ACHN (cell line): ENCODE data around the gene ASGR2.
"Not testable (repeated sequence)": the region's sequence is repeated elsewhere in the genome, so short reads cannot be mapped to it uniquely, and the experiment has no call there.

ENCODE experiments used
- DNase-seq: peaks from one replicate; pipeline ENCODE4 v3.0.0-alpha.2; 2015
- in situ Hi-C: cut with HindIII; loops from 2 replicates; pipeline ENCODE4 v1.10.0; 2017; ENCODE audit warnings: low sequenced_read_pairs, low pct_ligation_motif_present, low pct_unique_long_range_greater_than_20kb

Gene ASGR2

GRCh38 chr17:7107795-7108559 is 6.6 kb downstream of the ASGR2 start:
- in situ Hi-C loops = no loop called here
- no peak for DNase-seq

- in situ Hi-C loops = no loop called here
- DNase-seq = no peak
Measured at GRCh38 chr17:7107012-7107754, 7.4 kb downstream of the ASGR2 start.

GRCh38 chr17:7102421-7102820 is 12.2 kb downstream of the ASGR2 start:
- DNase-seq = no peak
- in situ Hi-C loops = no loop called here

- in situ Hi-C loops = no loop called here
- no peak for DNase-seq
Measured at GRCh38 chr17:7101531-7101930, 13.1 kb downstream of the ASGR2 start.

GRCh38 chr17:7100641-7101379 is 13.8 kb downstream of the ASGR2 start:
- in situ Hi-C loops, DNase-seq: not testable (repeated sequence)

GRCh38 chr17:7098802-7099459 is 15.7 kb downstream of the ASGR2 start:
- in situ Hi-C loops = no loop called here
- no peak for DNase-seq

GRCh38 chr17:7097940-7098339 is 16.7 kb downstream of the ASGR2 start:
- no peak for DNase-seq
- in situ Hi-C loops = no loop called here

GRCh38 chr17:7095625-7096024 is 19.0 kb downstream of the ASGR2 start:
- in situ Hi-C loops = no loop called here
- no peak for DNase-seq

- no peak for DNase-seq
- in situ Hi-C loops = no loop called here
Measured at GRCh38 chr17:7094652-7095019, 20.0 kb downstream of the ASGR2 start.

GRCh38 chr17:7091311-7092005 is 23.2 kb downstream of the ASGR2 start:
- DNase-seq, in situ Hi-C loops: not testable (repeated sequence)

GRCh38 chr17:7089570-7089969 is 25.1 kb downstream of the ASGR2 start:
- in situ Hi-C loops = not testable (repeated sequence)

GRCh38 chr17:7088442-7088841 is 26.2 kb downstream of the ASGR2 start:
- DNase-seq, in situ Hi-C loops: not testable (repeated sequence)

More at GRCh38 chr17:7089570-7089969, 25.1 kb downstream of the ASGR2 start:
- DNase-seq = not testable (repeated sequence)

- DNase-seq = no peak
- in situ Hi-C loops = no loop called here
Measured at GRCh38 chr17:7084088-7084487, 30.5 kb downstream of the ASGR2 start.

- DNase-seq = no peak
Measured at GRCh38 chr17:7083592-7083991, 31.0 kb downstream of the ASGR2 start.

GRCh38 chr17:7081341-7082062 is 33.1 kb downstream of the ASGR2 start:
- in situ Hi-C loops = no loop called here
- DNase-seq = no peak

More at GRCh38 chr17:7083592-7083991, 31.0 kb downstream of the ASGR2 start:
- in situ Hi-C loops = no loop called here

GRCh38 chr17:7080456-7081041 is 34.1 kb downstream of the ASGR2 start:
- in situ Hi-C loops = no loop called here
- no peak for DNase-seq
